Heart right ventricle (tissue), 16 donors: ENCODE data around the gene P2RX7. TPM values are rescaled to one million over a fixed set of nuclear protein-coding genes. Genes with fewer than 3 reads are reported as not detected.
A peak's percentile ranks its signal among the peaks of the same experiment; 100 is the strongest.
"Not testable (repeated sequence)": the region's sequence is repeated elsewhere in the genome, so short reads cannot be mapped to it uniquely, and the experiment has no call there.

Experiments used
- ATAC-seq, 8 donors: fragments of 200-7000 bp; cut with Tn5 transposase; one replicate each; pipeline ENCODE4 v1.9.1; 2020; ENCODE audit warnings: mild to moderate bottlenecking in 8 of 8, moderate library complexity in 8 of 8, moderate number of reproducible peaks in 1 of 8
- DNase-seq, 2 donors: peaks; one replicate each; pipeline ENCODE4 v3.0.0-alpha.2; 2020
- H3K27ac ChIP-seq, 10 donors: fragments of 200-600 bp; sonication (generic) in 2 of 10; one replicate each; pipeline versions ENCODE4 v1.5.0 to v1.8.0; 2020 to 2022; ENCODE audit warnings: mild to moderate bottlenecking in 3 of 10
- H3K27me3 ChIP-seq, 7 donors: fragments of 200-600 bp; one replicate each; pipeline ENCODE4 v1.8.0; 2021 to 2022; ENCODE audit warnings: mild to moderate bottlenecking in 2 of 7
- H3K36me3 ChIP-seq, 9 donors: fragments of 200-600 bp; sonication (generic) in 1 of 9; one replicate each; pipeline versions ENCODE4 v1.5.0 to v1.8.0; 2020 to 2022; ENCODE audit warnings: mild to moderate bottlenecking in 2 of 9
- H3K4me1 ChIP-seq, 9 donors: fragments of 200-600 bp; sonication (generic) in 1 of 9; one replicate each; pipeline versions ENCODE4 v1.5.0 to v1.8.0; 2020 to 2022; ENCODE audit warnings: mild to moderate bottlenecking in 4 of 9
- H3K4me3 ChIP-seq, 10 donors: fragments of 200-600 bp; sonication (generic) in 2 of 10; one replicate each; pipeline versions ENCODE4 v1.5.0 to v1.8.0; 2020 to 2022; ENCODE audit warnings: mild to moderate bottlenecking in 7 of 10, moderate library complexity in 2 of 10
- H3K9me3 ChIP-seq, 11 donors: fragments of 200-600 bp in 10 of 11; sonication (generic) in 2 of 11; one replicate each; pipeline versions ENCODE4 v1.5.0 to v1.8.0; 2013 to 2022; ENCODE audit warnings: mild to moderate bottlenecking in 2 of 11, control low read depth in 1 of 11, moderate library complexity in 1 of 11
- CTCF ChIP-seq, 9 donors: fragments of 200-600 bp; sonication (generic) in 2 of 9; IDR thresholded peaks; one replicate each; pipeline versions ENCODE4 v1.5.0 to v1.8.0; 2021 to 2022; ENCODE audit warnings: antibody characterized with exemption in 9 of 9, mild to moderate bottlenecking in 5 of 9, moderate library complexity in 1 of 9
- whole genome bisulfite sequencing, 2 donors: extraction: QIAGEN DNeasy Blood & Tissue Kit; methylation state at CpG; one replicate each; pipeline ENCODE4 v1.1.7; 2013; ENCODE audit warnings: inconsistent platforms in 1 of 2; 5-methylcytosine and 5-hydroxymethylcytosine counted together
- intact Hi-C, 10 donors: fragments of 100-400 bp; cut with DNase I; formaldehyde crosslinking; loops; one replicate each; pipeline versions ENCODE4 v1.11.1 to v1.14.2; 2022
- polyA plus RNA-seq, 2 donors: library from polyadenylated mRNA; stranded (reverse); fragments of 200-250 nt; gene quantifications; one replicate each; pipeline ENCODE4 v1.2.3, GENCODE V29; 2013
- total RNA-seq, 10 donors: library from RNA; stranded (reverse); fragmentation: NEBNext Ultra II Directional in 3 of 10; extraction: Animal tissue kit (Norgen Biotek cat#: 25700) in 3 of 10; gene quantifications; one replicate each; pipeline versions ENCODE4 v1.2.1 to v1.2.4, GENCODE V29; 2021 to 2023
- donor health status: Arrhythmogenic right ventricular cardiomyopathy.
- donor health status: ischemic (EF 13 %, LVEDD 7.1; RV severe dilation, severe dysfunction).
- donor health status: healthy with polysubstance abuse.
- donor health status: DM: no; HTN: yes; CAD: no.
- donor health status: DM: no; HTN: no; CAD: no.
- donor health status: ischemic (EF 25% LVEDD 6.9; RV normal size, moderate dysfunction).
- donor health status: ischemic (EF 25% LVEDD 5.7; RV mildly dilated, moderate dysfunction).
- donor health status: healthy.
- donor health status: DM: yes; HTN: yes; CAD: no.
- donor health status: Ischemic cardiomyopathy.
- donor health status: ischemic (EF 35%, LVEDD 5.7; RV mildly dilated, moderate dysfunction).
- donor health status: nonischemic (EF 11% LVEDD 7.7; RV severe dilation, severe dysfunction).
- donor health status: DM: yes; HTN: yes; CAD: no.
- donor health status: PGD.
- donor health status: ischemic (EF 29% LVEDD 5.4; RV normal size, mild dysfunction).
- donor health status: nonischemic (EF 23%, LVEDD 6.1; RV moderate dilation, normal function).

The P2RX7 gene
- total and polyA plus RNA-seq, 12 donors: 0.25 to 7.0 (median 1.6) TPM

GRCh38 chr12:121227294-121227693 lies 94.6 kb downstream of the P2RX7 start:
- Histone ChIP-seq H3K4me1 (peaks cover 0 to 22% (median 0%) of the 10 kb centered on the region in 9 donors), H3K27me3 (no peaks in the 10 kb centered on the region), H3K36me3 (peaks cover 0 to 79% (median 7%) of the 10 kb centered on the region in 9 donors), H3K9me3 (no peaks in the 10 kb centered on the region), H3K4me3 (no peak overlapping the region), H3K27ac (no peak overlapping the region)
- intact Hi-C loops: loop anchor here in 1 of 10 donors (10.0 kb wide), 1 partner anchor 112 kb away; no protein-coding TSS in a partner anchor
- ATAC-seq: no peak
- no peak for TF ChIP-seq CTCF (IDR thresholded peaks at IDR 0.05)
- no peak for DNase-seq
- 91 to 93% methylated on average over 9 of the region's 9 CpGs for WGBS, 2 donors

GRCh38 chr12:121228919-121229665 lies 96.4 kb downstream of the P2RX7 start:
- Histone ChIP-seq H3K4me1 (peaks cover 0 to 12% (median 0%) of the 10 kb centered on the region in 9 donors), H3K9me3 (no peaks in the 10 kb centered on the region), H3K4me3 (no peak overlapping the region), H3K27ac (no peak overlapping the region), H3K27me3 (no peaks in the 10 kb centered on the region), H3K36me3 (peaks cover 0 to 77% (median 9%) of the 10 kb centered on the region in 9 donors)
- 97% methylated on average over 24 of the region's 24 CpGs for WGBS, 2 donors
- intact Hi-C loops: loop anchor here in 1 of 10 donors (10.0 kb wide), 1 partner anchor 114 kb away; no protein-coding TSS in a partner anchor
- no peak for ATAC-seq
- DNase-seq: no peak
- no peak for TF ChIP-seq CTCF (IDR thresholded peaks at IDR 0.05)

GRCh38 chr12:121229826-121230537 lies 97.3 kb downstream of the P2RX7 start:
- not testable (repeated sequence) for H3K4me3 ChIP-seq
- intact Hi-C loops: loop anchor here in 1 of 10 donors (10.0 kb wide), 1 partner anchor 115 kb away; no protein-coding TSS in a partner anchor

More at GRCh38 chr12:121229826-121230537, 97.3 kb downstream of the P2RX7 start:
- peak; percentile 75 to 90 (median 88) for TF ChIP-seq CTCF (IDR thresholded peaks at IDR 0.05)
- H3K36me3 ChIP-seq: peaks cover 0 to 77% (median 9%) of the 10 kb centered on the region in 9 donors
- not testable (repeated sequence) for H3K9me3 ChIP-seq, H3K4me1 ChIP-seq, H3K27ac ChIP-seq, H3K27me3 ChIP-seq
- DNase-seq: peak; percentile 69 to 70
- ATAC-seq: peak in 7 of 8 donors; percentile 71 to 88 (median 81)
- WGBS, 2 donors: 43 to 49% methylated on average over 19 of the region's 19 CpGs
